Memory B cell (primary cell): ENCODE measurements around the gene TTLL5.

Source experiments
- ATAC-seq: fragments of 150-1000 bp; cut with Tn5 transposase; 2 replicates; pipeline ENCODE4 v1.10.0; 2021; ENCODE audit warnings: low read depth, mild to moderate bottlenecking, moderate library complexity
- DNase-seq, 2 donors: peaks; one replicate each; pipeline ENCODE4 v3.0.0; 2022; ENCODE audit warnings: low spot score in 2 of 2
- H3K27ac Mint-ChIP-seq: one replicate; pipeline ENCODE4 v1.8.0; 2022; ENCODE audit warnings: mild to moderate bottlenecking, moderate library complexity, mixed read lengths
- H3K27me3 Mint-ChIP-seq: one replicate; pipeline ENCODE4 v1.8.0; 2022; ENCODE audit warnings: mixed read lengths
- H3K36me3 Mint-ChIP-seq: one replicate; pipeline ENCODE4 v1.8.0; 2022; ENCODE audit warnings: mild to moderate bottlenecking, mixed read lengths
- H3K4me1 Mint-ChIP-seq: one replicate; pipeline ENCODE4 v1.8.0; 2022; ENCODE audit warnings: mixed read lengths
- H3K4me3 Mint-ChIP-seq: one replicate; pipeline ENCODE4 v1.8.0; 2022; ENCODE audit warnings: mild to moderate bottlenecking, moderate library complexity, mixed read lengths
- H3K9me3 Mint-ChIP-seq: one replicate; pipeline ENCODE4 v1.8.0; 2022; ENCODE audit warnings: mixed read lengths

The TTLL5 gene

DNA sequence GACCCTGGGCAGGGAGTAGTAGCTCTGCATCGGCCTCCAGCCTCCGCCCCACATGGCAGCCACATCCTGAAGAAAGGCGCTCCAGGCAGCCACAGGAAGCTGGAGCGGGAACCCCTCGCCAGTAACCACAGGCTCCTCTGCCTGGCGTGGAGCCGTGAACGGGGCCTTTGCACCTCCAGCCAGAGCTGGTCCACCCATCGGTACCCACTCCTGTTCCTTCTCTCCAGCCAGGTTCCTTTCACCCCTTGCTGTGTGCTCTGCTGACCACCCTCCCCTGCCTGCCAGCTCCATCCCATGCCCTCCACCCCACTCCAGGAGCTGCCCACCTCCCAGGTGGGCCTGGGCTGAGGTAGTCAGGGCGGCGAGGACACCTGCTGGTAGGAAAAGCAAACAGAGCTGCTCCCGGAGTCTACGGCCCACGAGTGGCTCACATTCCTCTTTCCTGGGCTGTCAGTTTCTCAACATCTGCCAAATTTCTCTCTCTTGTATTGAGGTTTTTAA, 318.1 kb downstream of the TTLL5 start:
- peak in 1 of 2 donors; percentile 17 for DNase-seq
- ATAC-seq: no peak
- H3K9me3 Mint-ChIP-seq: no peaks in the 10 kb centered on the region
- H3K36me3 Mint-ChIP-seq: no peaks in the 10 kb centered on the region
- H3K27me3 Mint-ChIP-seq: no peaks in the 10 kb centered on the region
- H3K4me3 Mint-ChIP-seq: no peak overlapping the region
- peak overlapping the region; percentile 32 for H3K27ac Mint-ChIP-seq
- H3K4me1 Mint-ChIP-seq: peaks cover 38% of the 10 kb centered on the region

DNA sequence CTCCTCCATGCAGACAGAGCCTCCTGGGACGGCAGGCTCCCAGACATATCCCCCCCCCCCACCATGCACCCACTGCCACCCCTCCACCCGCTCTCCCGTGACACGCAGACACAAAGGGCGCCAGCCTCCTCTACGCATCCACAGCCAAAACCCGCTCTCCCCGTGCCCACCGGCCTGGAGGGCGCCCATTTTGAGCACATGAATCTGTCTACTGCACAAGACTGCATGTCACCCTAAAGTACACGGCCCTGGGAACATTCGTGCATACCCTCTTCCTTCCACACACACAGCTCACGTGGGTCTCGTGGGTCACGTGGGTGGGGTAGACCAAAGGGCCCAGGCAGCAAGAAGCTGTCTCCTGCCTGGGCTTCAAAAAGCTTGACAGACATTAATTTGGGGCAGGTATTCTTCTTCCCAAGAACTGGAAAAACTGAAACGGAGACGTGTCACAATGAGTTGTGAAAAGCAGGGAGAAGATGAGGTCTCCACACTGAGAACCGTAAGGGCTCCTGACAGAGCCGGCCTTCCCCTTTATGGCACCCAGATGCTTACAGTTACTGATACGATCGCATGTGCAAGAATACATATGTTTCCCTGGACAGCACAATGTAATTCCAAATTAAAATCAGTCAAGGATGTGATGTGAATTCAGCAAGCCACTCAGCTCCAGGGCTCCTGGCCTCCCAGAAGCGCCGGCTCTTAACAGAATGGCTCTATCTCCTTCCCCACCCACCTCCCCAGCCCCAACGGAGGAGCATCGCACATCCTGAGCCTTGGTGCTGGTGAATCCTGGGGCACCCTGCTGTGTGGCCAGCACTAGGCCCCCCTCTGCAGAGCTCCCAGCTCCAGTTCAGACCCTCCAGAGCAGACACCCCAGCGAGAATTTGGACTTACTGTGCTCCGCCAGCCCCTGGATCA, 318.9 kb downstream of the TTLL5 start:
- H3K4me1 Mint-ChIP-seq: peaks cover 38% of the 10 kb centered on the region

DNA sequence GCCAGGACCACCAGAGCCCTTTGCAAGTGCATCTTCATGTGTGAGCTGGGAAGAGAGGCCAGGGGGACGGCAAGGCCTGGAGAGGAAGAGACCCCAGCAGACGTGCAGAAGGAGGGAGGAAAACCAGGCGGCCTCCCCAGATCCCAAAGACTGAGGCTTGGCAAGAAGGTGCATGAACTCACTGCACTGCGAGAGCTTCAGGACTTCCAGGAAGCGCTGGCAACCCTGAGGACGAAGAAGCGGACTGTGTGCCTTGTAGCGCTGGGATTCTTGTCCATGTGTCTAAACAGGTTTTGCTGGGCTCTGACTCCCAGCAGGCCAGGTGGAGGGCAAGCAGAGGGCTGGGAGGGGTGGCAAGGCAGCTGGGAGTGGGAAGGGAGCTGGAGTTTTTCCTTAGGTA, 319.8 kb downstream of the TTLL5 start:
- Mint-ChIP-seq H3K36me3 (no peaks in the 10 kb centered on the region), H3K4me3 (peak overlapping the region; percentile 88), H3K27ac (peak overlapping the region; percentile 30), H3K27me3 (no peaks in the 10 kb centered on the region), H3K4me1 (peaks cover 41% of the 10 kb centered on the region), H3K9me3 (no peaks in the 10 kb centered on the region)
- no peak for DNase-seq
- no peak for ATAC-seq

More for the DNA sequence above, 318.9 kb downstream of the TTLL5 start:
- H3K27me3 Mint-ChIP-seq: no peaks in the 10 kb centered on the region
- no peak overlapping the region for H3K4me3 Mint-ChIP-seq
- no peaks in the 10 kb centered on the region for H3K9me3 Mint-ChIP-seq
- no peaks in the 10 kb centered on the region for H3K36me3 Mint-ChIP-seq
- no peak for DNase-seq
- H3K27ac Mint-ChIP-seq: peak overlapping the region; percentile 32
- no peak for ATAC-seq

DNA sequence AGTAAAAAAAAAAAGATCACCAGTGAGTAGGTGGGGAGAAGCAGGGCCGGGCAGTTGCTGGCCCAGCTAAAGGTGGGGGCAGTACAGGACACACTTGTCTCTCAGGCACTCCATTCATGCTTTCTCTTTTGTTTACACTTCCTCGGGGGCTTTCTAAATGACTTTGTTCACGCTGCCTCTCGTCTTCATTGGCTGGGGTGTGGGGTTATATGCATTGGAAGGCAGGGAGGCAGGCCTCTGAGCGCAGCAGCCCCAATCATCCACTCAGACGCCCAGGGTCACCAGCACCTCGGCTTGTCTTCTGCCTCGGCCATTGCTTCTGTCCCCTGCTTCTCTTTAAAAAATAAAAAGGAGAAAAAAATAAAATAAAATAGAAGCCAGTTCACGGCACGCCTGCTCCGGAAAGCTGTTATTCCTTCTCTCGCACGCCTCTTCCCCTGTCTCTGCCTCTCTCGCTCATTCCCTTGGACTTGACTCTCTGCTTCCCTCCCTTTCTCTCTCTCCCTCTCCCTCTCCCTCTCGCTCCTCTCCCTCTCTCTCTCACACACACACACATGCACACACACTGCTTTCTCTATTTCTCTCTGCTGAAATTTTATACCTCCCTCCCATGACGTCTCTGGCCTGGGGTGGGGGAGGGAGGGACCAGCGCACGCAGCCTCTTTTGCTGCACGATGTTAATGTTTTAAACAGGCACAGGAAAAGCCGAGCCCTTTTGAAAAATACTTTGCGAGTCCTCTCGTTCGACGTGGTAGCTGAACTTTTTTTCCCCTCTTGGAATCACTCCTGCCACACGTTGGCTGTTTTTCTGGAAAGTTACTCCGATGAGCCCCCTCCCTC, 320.6 kb downstream of the TTLL5 start, which contains the start of gene TGFB3:
TGFB3 (minus strand) TSS at position 570 of the 840 bp plus-strand sequence. CDS start 1,102 bp downstream, outside the sequence.
- Mint-ChIP-seq H3K27me3 (no peaks in the 10 kb centered on the region), H3K4me1 (peaks cover 44% of the 10 kb centered on the region), H3K9me3 (no peaks in the 10 kb centered on the region), H3K27ac (peak within 1 kb of the TSS; percentile 85), H3K36me3 (no peaks in the 10 kb centered on the region), H3K4me3 (peak within 1 kb of the TSS; percentile 88)
- ATAC-seq (peak; percentile 38), DNase-seq (peak; percentile 20 to 32)

DNA sequence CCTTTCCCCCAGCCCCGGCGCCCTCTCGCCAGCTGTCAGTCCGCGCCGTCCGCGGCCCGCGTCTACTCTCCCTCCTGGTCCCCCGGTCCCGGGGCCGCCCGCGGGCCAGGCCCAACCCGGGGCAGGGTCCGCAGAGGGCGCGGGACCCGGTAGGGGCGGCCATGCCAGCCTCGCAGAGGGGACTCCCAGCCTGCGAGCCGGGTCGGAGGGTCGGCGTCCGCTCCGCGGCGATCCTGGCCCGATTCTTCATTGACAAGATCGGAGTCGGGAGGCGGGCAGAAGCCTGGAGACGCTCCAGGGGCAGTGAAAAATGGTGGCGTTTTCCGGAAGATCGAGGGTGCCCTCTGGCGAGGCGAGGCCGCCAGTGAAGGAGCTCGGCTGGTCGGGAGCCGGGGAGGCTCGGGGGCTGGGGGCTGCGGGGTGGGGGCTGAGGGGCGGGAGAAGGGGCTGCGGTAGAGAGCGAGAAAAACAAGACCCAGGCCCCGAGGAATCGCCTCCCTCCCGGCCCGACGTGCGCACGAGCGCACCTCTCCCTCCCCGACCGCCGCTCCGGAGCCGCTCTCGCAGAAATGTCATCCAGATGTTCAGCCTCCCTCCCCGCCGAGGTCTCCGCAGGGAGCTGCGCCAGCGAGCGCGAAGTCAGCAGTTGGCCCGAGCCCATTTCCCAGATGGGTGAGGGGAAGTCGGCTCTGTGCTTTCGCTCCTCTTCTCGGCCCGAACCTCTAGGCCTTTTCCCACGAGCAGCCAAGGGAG, 321.4 kb downstream of the TTLL5 start:
- Mint-ChIP-seq H3K27me3 (no peaks in the 10 kb centered on the region), H3K4me1 (peaks cover 45% of the 10 kb centered on the region), H3K4me3 (peak overlapping the region; percentile 88), H3K27ac (peak overlapping the region; percentile 85), H3K9me3 (no peaks in the 10 kb centered on the region), H3K36me3 (no peaks in the 10 kb centered on the region)
- ATAC-seq (peak; percentile 65), DNase-seq (peak; percentile 78 to 84)

DNA sequence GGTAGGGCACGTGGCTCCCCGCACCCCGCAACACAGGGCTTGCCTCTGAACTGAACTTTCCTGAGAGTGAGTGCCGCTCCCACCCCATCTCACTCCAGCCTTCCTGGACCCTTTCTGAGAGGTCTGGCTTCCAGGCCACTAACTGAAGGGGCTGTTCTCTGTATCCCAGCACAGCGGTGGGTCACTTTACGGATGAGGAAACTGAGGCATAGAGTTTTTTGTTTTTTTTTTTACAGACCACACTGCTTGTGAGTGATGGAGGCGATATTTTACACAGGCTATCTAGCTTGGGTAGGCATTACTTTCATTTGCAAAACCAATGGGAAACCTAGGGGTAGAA, 321.9 kb downstream of the TTLL5 start:
- no peaks in the 10 kb centered on the region for H3K36me3 Mint-ChIP-seq
- H3K27ac Mint-ChIP-seq: no peak overlapping the region
- no peaks in the 10 kb centered on the region for H3K27me3 Mint-ChIP-seq
- ATAC-seq (no peak), DNase-seq (no peak)
- H3K9me3 Mint-ChIP-seq: no peaks in the 10 kb centered on the region
- H3K4me3 Mint-ChIP-seq: peak overlapping the region; percentile 88
- H3K4me1 Mint-ChIP-seq: peaks cover 40% of the 10 kb centered on the region

DNA sequence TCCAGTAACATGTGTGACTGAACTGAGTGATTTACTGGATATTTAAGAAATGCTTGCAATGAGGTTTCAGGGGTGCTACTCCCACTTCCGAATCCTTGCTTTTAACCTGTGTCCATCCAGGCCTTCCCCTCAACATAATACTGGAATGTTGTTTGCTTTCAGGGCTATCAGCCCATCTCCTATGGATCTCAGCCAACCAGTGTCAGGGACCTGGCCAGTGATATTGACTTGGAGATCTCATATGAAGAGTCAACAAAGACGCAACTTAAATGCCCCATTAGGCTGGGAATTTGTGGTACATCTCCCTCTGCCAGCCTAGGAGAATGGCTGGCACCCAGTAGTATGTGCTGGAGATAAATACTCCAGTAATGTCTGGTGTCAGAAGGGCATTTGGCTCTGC, 323.6 kb downstream of the TTLL5 start:
- peak overlapping the region; percentile 91 for H3K27ac Mint-ChIP-seq
- DNase-seq (no peak), ATAC-seq (no peak)
- H3K9me3 Mint-ChIP-seq: no peaks in the 10 kb centered on the region
- H3K27me3 Mint-ChIP-seq: no peaks in the 10 kb centered on the region
- H3K36me3 Mint-ChIP-seq: no peaks in the 10 kb centered on the region
- peaks cover 27% of the 10 kb centered on the region for H3K4me1 Mint-ChIP-seq
- H3K4me3 Mint-ChIP-seq: no peak overlapping the region

DNA sequence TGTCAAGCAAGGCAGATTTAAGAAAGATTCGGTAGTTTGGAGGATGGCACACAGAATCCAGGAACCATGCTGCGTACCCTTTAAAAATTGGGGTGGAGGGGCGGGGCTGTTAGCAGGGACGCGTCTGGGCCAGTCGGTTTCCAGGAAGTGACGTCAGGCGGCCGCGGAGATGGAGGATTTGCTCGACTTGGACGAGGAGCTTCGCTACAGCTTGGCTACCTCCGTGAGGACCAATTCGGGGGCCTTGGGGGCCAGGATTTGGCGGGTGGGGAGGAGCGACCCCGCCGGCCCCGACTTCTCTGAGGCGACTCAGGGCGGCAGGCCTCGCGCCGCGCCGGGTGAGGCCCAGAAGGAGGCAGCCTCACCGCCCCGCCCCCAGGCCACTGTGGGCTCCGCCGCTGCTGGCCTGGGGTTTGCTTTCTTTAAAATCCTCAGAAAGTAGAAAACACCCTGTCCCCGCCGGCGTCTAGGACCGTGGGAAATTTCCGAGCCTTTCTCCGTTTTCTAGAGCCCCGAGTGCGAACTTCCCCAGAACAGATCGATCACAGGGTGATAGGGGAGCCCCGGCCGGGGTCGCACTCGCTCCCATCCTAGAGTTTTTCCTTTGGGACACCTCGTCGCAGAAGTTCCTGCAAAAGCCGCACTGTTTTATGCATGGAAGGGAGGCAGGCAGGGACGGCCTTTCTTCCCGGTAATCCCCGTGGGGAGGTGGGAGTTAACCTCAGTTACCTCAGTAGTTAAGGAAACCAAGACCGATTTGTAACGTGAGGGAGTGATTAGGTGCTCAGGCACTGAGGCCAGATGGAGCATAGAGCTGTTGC, 324.8 kb downstream of the TTLL5 start, which contains the start of gene IFT43:
IFT43 (plus strand) TSS at position 146 of the 821 bp plus-strand sequence; CDS start at position 170, 24 bp downstream.
- Mint-ChIP-seq H3K9me3 (no peaks in the 10 kb centered on the region), H3K27ac (peak within 1 kb of the TSS; percentile 91), H3K36me3 (peaks cover 5% of the 10 kb centered on the region), H3K4me1 (peaks cover 21% of the 10 kb centered on the region), H3K27me3 (no peaks in the 10 kb centered on the region), H3K4me3 (peak within 1 kb of the TSS; percentile 93)
- ATAC-seq (peak; percentile 74), DNase-seq (peak; percentile 83 to 90)

DNA sequence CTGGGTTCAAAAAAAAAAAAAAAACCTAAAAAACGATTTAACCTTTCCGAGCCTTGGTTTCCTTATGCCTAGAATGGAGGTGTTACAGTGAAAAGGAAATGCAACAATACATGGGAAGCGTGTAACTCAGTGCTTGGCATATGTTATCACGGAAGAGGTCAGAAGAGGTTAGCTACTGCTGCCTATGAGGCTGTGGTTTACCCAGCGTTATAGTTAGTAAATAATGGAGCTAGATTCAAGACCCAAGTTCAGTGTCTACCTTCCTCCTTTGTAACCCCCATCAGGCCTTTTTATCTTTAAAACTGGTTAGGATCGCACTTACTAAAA, 325.4 kb downstream of the TTLL5 start:
- no peaks in the 10 kb centered on the region for H3K9me3 Mint-ChIP-seq

DNA sequence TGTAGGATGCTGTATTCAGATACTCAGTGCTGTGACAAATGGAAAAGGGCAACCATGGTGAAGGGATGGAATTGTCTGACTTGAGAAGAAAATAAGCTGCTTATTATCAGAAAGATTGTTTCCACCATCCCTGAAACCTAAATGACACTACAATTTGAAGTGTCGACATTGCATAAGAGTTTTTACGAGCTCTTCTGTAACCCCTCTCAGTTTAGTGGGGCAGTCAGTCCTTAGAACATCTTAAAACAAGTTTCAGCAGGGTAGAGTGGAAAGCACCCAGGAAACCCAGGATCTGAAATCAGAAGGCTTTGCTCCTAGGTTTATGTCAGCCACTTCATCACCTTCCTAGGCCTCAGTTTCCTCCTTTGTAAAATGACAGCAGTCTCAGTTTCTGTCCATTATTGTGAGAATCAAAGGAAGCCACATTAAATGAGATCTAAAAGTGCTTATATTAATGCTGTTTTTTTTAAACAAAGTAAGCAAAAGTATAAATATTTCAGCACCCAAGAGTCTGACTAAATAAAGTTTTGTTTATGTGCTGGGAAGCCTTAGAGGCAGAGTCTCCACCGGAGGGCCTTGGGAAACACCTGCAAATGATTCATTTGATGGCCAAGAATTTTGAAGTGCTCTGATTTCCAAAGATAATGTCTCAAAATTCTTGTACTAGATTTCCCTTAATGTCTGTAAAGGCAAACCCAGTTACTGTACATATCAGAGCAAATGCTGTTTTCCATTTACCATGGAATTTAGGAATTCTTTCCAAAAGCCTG, 326.3 kb downstream of the TTLL5 start:
- no peak for ATAC-seq
- no peak overlapping the region for H3K27ac Mint-ChIP-seq
- no peak for DNase-seq
- no peaks in the 10 kb centered on the region for H3K27me3 Mint-ChIP-seq
- peaks cover 10% of the 10 kb centered on the region for H3K4me1 Mint-ChIP-seq
- no peak overlapping the region for H3K4me3 Mint-ChIP-seq
- H3K36me3 Mint-ChIP-seq: peaks cover 5% of the 10 kb centered on the region
- no peaks in the 10 kb centered on the region for H3K9me3 Mint-ChIP-seq

More for the DNA sequence above, 325.4 kb downstream of the TTLL5 start:
- Mint-ChIP-seq H3K36me3 (peaks cover 5% of the 10 kb centered on the region), H3K27me3 (no peaks in the 10 kb centered on the region), H3K27ac (peak overlapping the region; percentile 91), H3K4me1 (peaks cover 15% of the 10 kb centered on the region), H3K4me3 (peak overlapping the region; percentile 93)
- DNase-seq (no peak), ATAC-seq (no peak)

DNA sequence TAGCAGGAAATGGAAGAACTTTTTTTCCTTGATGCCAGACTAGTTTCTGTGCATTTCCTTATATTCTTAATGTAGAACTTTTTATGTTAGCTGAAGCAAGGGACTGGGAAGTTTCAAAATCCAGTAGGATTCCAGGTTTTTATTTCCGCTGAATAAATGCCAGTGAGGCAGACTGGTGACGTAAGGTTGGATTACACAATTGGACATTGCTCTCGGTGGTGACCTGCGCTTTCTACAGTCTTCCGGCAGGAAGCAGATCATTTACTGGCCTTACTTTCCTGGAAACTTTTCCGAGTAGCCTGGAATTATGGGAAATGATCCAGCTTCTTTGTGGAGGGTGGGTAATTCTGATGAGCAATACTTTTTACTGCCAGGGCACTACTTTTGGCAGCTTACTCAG, 328.1 kb downstream of the TTLL5 start:
- Mint-ChIP-seq H3K9me3 (no peaks in the 10 kb centered on the region), H3K27ac (no peak overlapping the region), H3K36me3 (peaks cover 5% of the 10 kb centered on the region), H3K4me1 (peaks cover 15% of the 10 kb centered on the region), H3K27me3 (no peaks in the 10 kb centered on the region), H3K4me3 (no peak overlapping the region)
- DNase-seq: no peak
- no peak for ATAC-seq

DNA sequence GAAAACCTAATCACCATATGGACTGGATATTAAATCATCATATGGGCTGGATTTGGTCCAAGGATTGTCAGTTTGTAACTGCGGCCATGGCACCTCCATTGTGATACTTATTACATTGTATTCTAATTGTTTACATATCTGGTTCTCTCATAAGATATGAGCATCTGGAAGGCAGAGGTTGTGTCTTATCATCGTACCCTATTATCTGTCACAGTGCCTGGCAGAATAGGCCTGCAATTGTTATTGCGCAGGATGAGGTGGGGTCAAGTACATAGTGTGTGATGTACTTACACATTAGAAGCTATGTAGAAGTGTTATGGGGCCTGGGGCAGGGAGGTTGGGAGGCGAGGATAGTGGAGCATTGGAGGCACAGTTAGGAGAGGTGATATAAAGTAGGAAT, 329.3 kb downstream of the TTLL5 start:
- no peak for ATAC-seq
- DNase-seq: no peak
- H3K27ac Mint-ChIP-seq: no peak overlapping the region
- peaks cover 8% of the 10 kb centered on the region for H3K36me3 Mint-ChIP-seq
- H3K4me3 Mint-ChIP-seq: no peak overlapping the region
- H3K9me3 Mint-ChIP-seq: no peaks in the 10 kb centered on the region
- H3K4me1 Mint-ChIP-seq: peaks cover 14% of the 10 kb centered on the region
- H3K27me3 Mint-ChIP-seq: no peaks in the 10 kb centered on the region
